Gastrocnemius medialis (tissue), 4 donors: ENCODE results near the gene POLR3G. TPM values are rescaled to one million over a fixed set of nuclear protein-coding genes. Genes with fewer than 3 reads are reported as not detected.

Experiments
- ATAC-seq, 2 donors: fragments of 150-250 bp; one replicate each; pipeline ENCODE4 v1.9.1; 2016
- DNase-seq, 2 donors: peaks; one replicate each; pipeline ENCODE4 v3.0.0-alpha.2; 2019
- H3K27ac ChIP-seq, 4 donors: fragments of 200-600 bp; sonication (generic); 1 replicate in 1 of 4; 2 replicates in 3 of 4; pipeline ENCODE4 v1.5.1; 2016 to 2018; ENCODE audit warnings: mild to moderate bottlenecking in 2 of 4, moderate library complexity in 1 of 4
- H3K27me3 ChIP-seq, 3 donors: fragments of 200-600 bp; sonication (generic) in 2 of 3; 1 replicate in 1 of 3; 2 replicates in 2 of 3; pipeline versions ENCODE4 v1.5.1 to v1.6.0; 2016 to 2019; ENCODE audit warnings: mild to moderate bottlenecking in 1 of 3, moderate library complexity in 1 of 3
- H3K36me3 ChIP-seq, 2 donors: fragments of 200-600 bp; sonication (generic) in 1 of 2; one replicate each; pipeline ENCODE4 v1.5.1; 2017 to 2018
- H3K4me1 ChIP-seq, 2 donors: fragments of 200-600 bp; sonication (generic) in 1 of 2; one replicate each; pipeline ENCODE4 v1.5.1; 2016 to 2017; ENCODE audit warnings: mild to moderate bottlenecking in 2 of 2
- H3K4me3 ChIP-seq, 4 donors: fragments of 200-600 bp; sonication (generic) in 3 of 4; 1 replicate in 1 of 4; 2 replicates in 3 of 4; pipeline ENCODE4 v1.5.1; 2016 to 2019; ENCODE audit warnings: mild to moderate bottlenecking in 2 of 4
- H3K9me3 ChIP-seq, 3 donors: fragments of 200-600 bp; sonication (generic) in 2 of 3; 1 replicate in 1 of 3; 2 replicates in 2 of 3; pipeline ENCODE4 v1.5.1; 2016 to 2019
- CTCF ChIP-seq, 5 experiments: fragments of 450-650 bp in 3 of 5; fragments of 200-600 bp in 2 of 5; sonication (generic) in 2 of 5; IDR thresholded peaks in 4 of 5; conservative IDR thresholded peaks in 1 of 5; 1 replicate in 4 of 5; 2 replicates in 1 of 5; pipeline ENCODE4 v1.5.1; 2016 to 2019; ENCODE audit warnings: antibody characterized with exemption in 5 of 5, mild to moderate bottlenecking in 3 of 5, moderate library complexity in 3 of 5
- POLR2A ChIP-seq, 2 donors: fragments of 450-650 bp; IDR thresholded peaks; one replicate each; pipeline ENCODE4 v1.6.1; 2017; ENCODE audit warnings: antibody characterized with exemption in 2 of 2, mild to moderate bottlenecking in 2 of 2, moderate library complexity in 2 of 2
- in situ Hi-C, 4 donors: fragments of 200-750 bp; cut with MboI; loops; one replicate each; pipeline versions ENCODE4 v1.15.0 to v1.8.0; 2017; ENCODE audit warnings: low sequenced_read_pairs in 4 of 4
- intact Hi-C: fragments of 100-400 bp; cut with DNase I; formaldehyde crosslinking; loops from one replicate; pipeline ENCODE4 v1.15.1; 2023; ENCODE audit warnings: low total_unique reads
- total RNA-seq, 4 donors: library from RNA; depleted of rRNA; stranded (reverse); fragments of >200 nt; gene quantifications; one replicate each; pipeline versions ENCODE4 v1.1.0 to v1.2.3, GENCODE V29; 2016

The POLR3G gene
- total RNA-seq, 4 donors from 2014 or later = 0.89 to 5.8 (median 3.7) TPM

GRCh38 chr5:90484540-90484939 is 9.9 kb downstream of the POLR3G start:
- in situ Hi-C loops (no loop called here), intact Hi-C loops (no loop called here)
- Histone ChIP-seq H3K4me3 (no peak overlapping the region), H3K4me1 (no peaks in the 10 kb centered on the region), H3K9me3 (no peaks in the 10 kb centered on the region), H3K27me3 (no peaks in the 10 kb centered on the region), H3K27ac (no peak overlapping the region), H3K36me3 (no peaks in the 10 kb centered on the region)
- DNase-seq = no peak
- ATAC-seq = no peak
- TF ChIP-seq POLR2A (IDR thresholded peaks at IDR 0.05) (no peak), CTCF (IDR thresholded peaks at IDR 0.05 in 4 of 5, conservative IDR thresholded peaks at IDR 0.05 in 1 of 5) (no peak)

DNA sequence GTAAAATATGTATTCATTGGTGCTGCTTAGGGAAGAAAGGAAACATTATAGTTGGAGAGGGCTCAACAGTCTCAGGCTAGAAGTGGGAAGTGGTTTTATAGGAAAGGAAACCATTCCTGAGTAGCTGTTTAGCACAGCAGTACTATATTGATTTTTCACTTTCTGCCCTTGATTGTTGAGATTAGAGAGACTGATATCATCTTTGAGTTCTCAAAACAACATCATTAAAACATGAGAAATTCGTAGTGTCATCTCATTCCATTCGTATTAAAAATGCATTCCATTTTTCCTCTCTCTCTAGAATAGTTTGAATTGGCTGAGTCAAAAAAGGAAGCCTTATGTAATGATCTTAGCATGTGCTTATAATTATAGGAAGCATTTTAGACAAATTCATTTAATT is 14.1 kb downstream of the POLR3G start:
- H3K4me3 ChIP-seq = no peak overlapping the region
- no peaks in the 10 kb centered on the region for H3K9me3 ChIP-seq
- in situ Hi-C loops (no loop called here), intact Hi-C loops (no loop called here)
- no peaks in the 10 kb centered on the region for H3K27me3 ChIP-seq
- H3K36me3 ChIP-seq = no peaks in the 10 kb centered on the region
- no peak for TF ChIP-seq CTCF (IDR thresholded peaks at IDR 0.05 in 4 of 5, conservative IDR thresholded peaks at IDR 0.05 in 1 of 5)
- TF ChIP-seq POLR2A (IDR thresholded peaks at IDR 0.05) = no peak
- no peak overlapping the region for H3K27ac ChIP-seq
- no peak for DNase-seq
- ATAC-seq = no peak
- no peaks in the 10 kb centered on the region for H3K4me1 ChIP-seq

GRCh38 chr5:90494043-90494442 is 19.4 kb downstream of the POLR3G start:
- Histone ChIP-seq H3K27me3 (no peaks in the 10 kb centered on the region), H3K4me3 (no peak overlapping the region), H3K27ac (no peak overlapping the region), H3K4me1 (no peaks in the 10 kb centered on the region), H3K9me3 (no peaks in the 10 kb centered on the region), H3K36me3 (no peaks in the 10 kb centered on the region)
- in situ Hi-C loops = no loop called here
- no peak for DNase-seq
- no peak for TF ChIP-seq POLR2A (IDR thresholded peaks at IDR 0.05)
- TF ChIP-seq CTCF (IDR thresholded peaks at IDR 0.05 in 4 of 5, conservative IDR thresholded peaks at IDR 0.05 in 1 of 5) = no peak
- ATAC-seq = no peak
- intact Hi-C loops = no loop called here

- in situ Hi-C loops (no loop called here), intact Hi-C loops (no loop called here)
- Histone ChIP-seq H3K4me1 (no peaks in the 10 kb centered on the region), H3K9me3 (no peaks in the 10 kb centered on the region), H3K4me3 (no peak overlapping the region), H3K27ac (no peak overlapping the region), H3K36me3 (no peaks in the 10 kb centered on the region), H3K27me3 (no peaks in the 10 kb centered on the region)
- ATAC-seq = no peak
- DNase-seq = no peak
- TF ChIP-seq POLR2A (IDR thresholded peaks at IDR 0.05) (no peak), CTCF (IDR thresholded peaks at IDR 0.05 in 4 of 5, conservative IDR thresholded peaks at IDR 0.05 in 1 of 5) (no peak)
These were observed 20.5 kb downstream of the POLR3G start for GRCh38 chr5:90495146-90495545.

GRCh38 chr5:90503596-90503995 is 28.9 kb downstream of the POLR3G start:
- Histone ChIP-seq H3K27me3 (no peaks in the 10 kb centered on the region), H3K9me3 (no peaks in the 10 kb centered on the region), H3K4me1 (no peaks in the 10 kb centered on the region), H3K36me3 (no peaks in the 10 kb centered on the region), H3K27ac (no peak overlapping the region), H3K4me3 (no peak overlapping the region)
- ATAC-seq (no peak), DNase-seq (no peak)
- in situ Hi-C loops (no loop called here), intact Hi-C loops (no loop called here)
- no peak for TF ChIP-seq CTCF (IDR thresholded peaks at IDR 0.05 in 4 of 5, conservative IDR thresholded peaks at IDR 0.05 in 1 of 5)
- no peak for TF ChIP-seq POLR2A (IDR thresholded peaks at IDR 0.05)
